WTC11 (cell line): ENCODE data around the gene SYCP2. TPM values are rescaled to one million over a fixed set of nuclear protein-coding genes. Genes with fewer than 3 reads are reported as not detected.

Experiments used
- ATAC-seq: fragments of 200-7000 bp; cut with Tn5 transposase; 2 replicates; pipeline ENCODE4 v1.10.0; 2021; ENCODE audit warnings: mild to moderate bottlenecking, moderate library complexity
- CTCF ChIA-PET: fragments of 300-600 bp; sonication (Branson Sonifier 250); formaldehyde crosslinking; loops from one replicate; lab custom pipeline; 2021; ENCODE audit warnings: antibody characterized with exemption; lab: Charles Lee
- POLR2A ChIA-PET: fragments of 350-600 bp; sonication (Branson Sonifier 250); formaldehyde crosslinking; loops from one replicate; lab custom pipeline; 2021; ENCODE audit warnings: antibody characterized with exemption; lab: Charles Lee
- DNase-seq: peaks from one replicate; pipeline ENCODE4 v3.0.0; 2021; ENCODE audit warnings: low spot score
- H3K27ac Mint-ChIP-seq: 2 replicates; pipeline ENCODE4 v1.8.0; 2021; ENCODE audit warnings: mixed read lengths
- H3K27me3 Mint-ChIP-seq: 2 replicates; pipeline ENCODE4 v1.8.0; 2021; ENCODE audit warnings: low read depth, mild to moderate bottlenecking, moderate library complexity, mixed read lengths
- H3K36me3 Mint-ChIP-seq: 2 replicates; pipeline ENCODE4 v1.8.0; 2021; ENCODE audit warnings: mixed read lengths
- H3K4me1 Mint-ChIP-seq: 2 replicates; pipeline ENCODE4 v1.8.0; 2022; ENCODE audit warnings: mixed read lengths
- H3K4me3 Mint-ChIP-seq: 2 replicates; pipeline ENCODE4 v1.8.0; 2021; ENCODE audit warnings: mild to moderate bottlenecking, moderate library complexity, mixed read lengths
- H3K9me3 Mint-ChIP-seq: 2 replicates; pipeline ENCODE4 v1.8.0; 2021; ENCODE audit warnings: mixed read lengths
- ATF3 ChIP-seq: sonication (generic); formaldehyde crosslinking; conservative IDR thresholded peaks from 2 replicates; pipeline ENCODE4 v1.8.1; 2022; ENCODE audit warnings: mild to moderate bottlenecking, missing genetic modification reagents
- CBFB ChIP-seq: sonication (generic); formaldehyde crosslinking; IDR thresholded peaks from 2 replicates; pipeline ENCODE4 v1.8.1; 2022; ENCODE audit warnings: mild to moderate bottlenecking, low read depth, missing genetic modification reagents
- CREM ChIP-seq: sonication (generic); formaldehyde crosslinking; IDR thresholded peaks from 2 replicates; pipeline ENCODE4 v1.8.1; 2022; ENCODE audit warnings: mild to moderate bottlenecking, missing genetic modification reagents, moderate library complexity
- E2F1 ChIP-seq: sonication (generic); formaldehyde crosslinking; IDR thresholded peaks from 2 replicates; pipeline ENCODE4 v1.8.0; 2022; ENCODE audit warnings: mild to moderate bottlenecking, missing genetic modification reagents
- E2F5 ChIP-seq: sonication (generic); formaldehyde crosslinking; IDR thresholded peaks from 2 replicates; pipeline ENCODE4 v1.8.1; 2022; ENCODE audit warnings: mild to moderate bottlenecking, moderate library complexity, missing genetic modification reagents
- ETV6 ChIP-seq: sonication (generic); formaldehyde crosslinking; IDR thresholded peaks from 2 replicates; pipeline ENCODE4 v1.8.1; 2022; ENCODE audit warnings: mild to moderate bottlenecking, missing genetic modification reagents
- FOXP1 ChIP-seq: sonication (generic); formaldehyde crosslinking; IDR thresholded peaks from 2 replicates; pipeline ENCODE4 v1.8.0; 2022; ENCODE audit warnings: missing genetic modification reagents, mild to moderate bottlenecking, moderate library complexity, borderline replicate concordance
- JAZF1 ChIP-seq: fragments of 250-450 bp; sonication (Bioruptor Pico); IDR thresholded peaks from 2 replicates; pipeline ENCODE4 v1.9.0; 2021; ENCODE audit warnings: moderate library complexity, mild to moderate bottlenecking, inconsistent platforms
- MLX ChIP-seq: sonication (generic); formaldehyde crosslinking; IDR thresholded peaks from 2 replicates; pipeline ENCODE4 v1.8.1; 2023; ENCODE audit warnings: mild to moderate bottlenecking, missing genetic modification reagents, moderate library complexity
- MXD4 ChIP-seq: fragments of 250-450 bp; sonication (Bioruptor Pico); IDR thresholded peaks from 2 replicates; pipeline ENCODE4 v1.8.0; 2021; ENCODE audit warnings: mild to moderate bottlenecking, moderate library complexity, borderline replicate concordance
- NFE2L1 ChIP-seq: sonication (generic); formaldehyde crosslinking; IDR thresholded peaks from 2 replicates; pipeline ENCODE4 v1.8.1; 2023; ENCODE audit warnings: missing genetic modification reagents
- PREB ChIP-seq: sonication (generic); formaldehyde crosslinking; IDR thresholded peaks from 2 replicates; pipeline ENCODE4 v1.8.1; 2022; ENCODE audit warnings: mild to moderate bottlenecking, missing genetic modification reagents, moderate library complexity, borderline replicate concordance
- PRRX2 ChIP-seq: fragments of 250-450 bp; sonication (Bioruptor Pico); IDR thresholded peaks from 2 replicates; pipeline ENCODE4 v1.8.0; 2021; ENCODE audit warnings: mild to moderate bottlenecking
- RELA ChIP-seq: sonication (generic); formaldehyde crosslinking; IDR thresholded peaks from 2 replicates; pipeline ENCODE4 v1.8.1; 2022; ENCODE audit warnings: missing genetic modification reagents, mild to moderate bottlenecking, borderline replicate concordance
- STAT6 ChIP-seq: sonication (generic); formaldehyde crosslinking; conservative IDR thresholded peaks from 2 replicates; pipeline ENCODE4 v1.8.1; 2023; ENCODE audit warnings: mild to moderate bottlenecking, low read depth, missing genetic modification reagents, moderate library complexity
- TCF7 ChIP-seq: sonication (generic); formaldehyde crosslinking; IDR thresholded peaks from 2 replicates; pipeline ENCODE4 v1.8.0; 2022; ENCODE audit warnings: mild to moderate bottlenecking, low read depth, missing genetic modification reagents, moderate library complexity
- TEAD4 ChIP-seq: sonication (generic); formaldehyde crosslinking; IDR thresholded peaks from 2 replicates; pipeline ENCODE4 v1.8.0; 2022; ENCODE audit warnings: mild to moderate bottlenecking, missing genetic modification reagents
- ZBTB21 ChIP-seq: sonication (generic); formaldehyde crosslinking; IDR thresholded peaks from 2 replicates; pipeline ENCODE4 v1.8.1; 2023; ENCODE audit warnings: mild to moderate bottlenecking, missing genetic modification reagents, borderline replicate concordance
- ZNF219 ChIP-seq: sonication (generic); formaldehyde crosslinking; IDR thresholded peaks from 2 replicates; pipeline ENCODE4 v1.8.0; 2023; ENCODE audit warnings: missing genetic modification reagents, mild to moderate bottlenecking, borderline replicate concordance
- ZNF281 ChIP-seq: sonication (generic); formaldehyde crosslinking; IDR thresholded peaks from 2 replicates; pipeline ENCODE4 v1.8.0; 2023; ENCODE audit warnings: mild to moderate bottlenecking, missing genetic modification reagents
- ZNF423 ChIP-seq: fragments of 250-450 bp; sonication (Bioruptor Pico); IDR thresholded peaks from 2 replicates; pipeline ENCODE4 v2.1.2; 2022; ENCODE audit warnings: mild to moderate bottlenecking, moderate library complexity
- ZNF512 ChIP-seq: sonication (generic); formaldehyde crosslinking; IDR thresholded peaks from 2 replicates; pipeline ENCODE4 v1.8.1; 2022; ENCODE audit warnings: missing genetic modification reagents, borderline replicate concordance
- total RNA-seq: library from RNA; stranded (reverse); gene quantifications from 3 replicates; pipeline ENCODE4 v1.2.3, GENCODE V29; 2021

Gene SYCP2
- total RNA-seq, 1 experiment from 2014 or later = 0.31 TPM

GRCh38 chr20:59824711-59825562 lies 108.5 kb downstream of the SYCP2 start (continued):
- TF ChIP-seq ZNF281 (CRISPR knock-in tag) (no peak), MXD4 (CRISPR knock-in tag) (no peak), ZNF512 (CRISPR knock-in tag) (no peak), ZBTB21 (CRISPR knock-in tag) (no peak), ETV6 (CRISPR knock-in tag) (no peak), FOXP1 (CRISPR knock-in tag) (no peak), TEAD4 (CRISPR knock-in tag) (no peak), MLX (CRISPR knock-in tag) (no peak), PRRX2 (no peak), ZNF423 (CRISPR knock-in tag) (no peak), ZNF219 (no peak)

GRCh38 chr20:59823491-59824259 lies 109.8 kb downstream of the SYCP2 start:
- Mint-ChIP-seq H3K4me3 (no peak overlapping the region), H3K27me3 (peaks cover 27% of the 10 kb centered on the region), H3K36me3 (no peaks in the 10 kb centered on the region), H3K4me1 (peaks cover 14% of the 10 kb centered on the region), H3K9me3 (no peaks in the 10 kb centered on the region)
- no peak for DNase-seq
- CTCF ChIA-PET = interaction anchor here (0.7 kb wide), 1 partner anchor 401 kb away, joined by 3 read pairs; no protein-coding TSS in a partner anchor
- TF ChIP-seq STAT6 (CRISPR knock-in tag) (no peak), NFE2L1 (CRISPR knock-in tag) (no peak), TEAD4 (CRISPR knock-in tag) (no peak), ATF3 (CRISPR knock-in tag) (no peak), E2F1 (CRISPR knock-in tag) (no peak), CREM (no peak), CBFB (CRISPR knock-in tag) (no peak), PREB (CRISPR knock-in tag) (no peak), E2F5 (CRISPR knock-in tag) (no peak), RELA (CRISPR knock-in tag) (no peak), TCF7 (CRISPR knock-in tag) (no peak), JAZF1 (CRISPR knock-in tag) (no peak)
- TF ChIP-seq, all 79 proteins: peak for 0
- POLR2A ChIA-PET = no interaction called here
- no peak overlapping the region for H3K27ac Mint-ChIP-seq
- ATAC-seq = no peak
